Measurements from ENCODE around the gene CEP63. TPM values are rescaled to one million over a fixed set of nuclear protein-coding genes. Genes with fewer than 3 reads are reported as not detected.

Gene CEP63
- total RNA-seq, 3 donors from 2014 or later (not counting 1 experiment from before 2014, with no cell fraction given) = 17.9 to 25.7 (median 19.5) TPM

DNA sequence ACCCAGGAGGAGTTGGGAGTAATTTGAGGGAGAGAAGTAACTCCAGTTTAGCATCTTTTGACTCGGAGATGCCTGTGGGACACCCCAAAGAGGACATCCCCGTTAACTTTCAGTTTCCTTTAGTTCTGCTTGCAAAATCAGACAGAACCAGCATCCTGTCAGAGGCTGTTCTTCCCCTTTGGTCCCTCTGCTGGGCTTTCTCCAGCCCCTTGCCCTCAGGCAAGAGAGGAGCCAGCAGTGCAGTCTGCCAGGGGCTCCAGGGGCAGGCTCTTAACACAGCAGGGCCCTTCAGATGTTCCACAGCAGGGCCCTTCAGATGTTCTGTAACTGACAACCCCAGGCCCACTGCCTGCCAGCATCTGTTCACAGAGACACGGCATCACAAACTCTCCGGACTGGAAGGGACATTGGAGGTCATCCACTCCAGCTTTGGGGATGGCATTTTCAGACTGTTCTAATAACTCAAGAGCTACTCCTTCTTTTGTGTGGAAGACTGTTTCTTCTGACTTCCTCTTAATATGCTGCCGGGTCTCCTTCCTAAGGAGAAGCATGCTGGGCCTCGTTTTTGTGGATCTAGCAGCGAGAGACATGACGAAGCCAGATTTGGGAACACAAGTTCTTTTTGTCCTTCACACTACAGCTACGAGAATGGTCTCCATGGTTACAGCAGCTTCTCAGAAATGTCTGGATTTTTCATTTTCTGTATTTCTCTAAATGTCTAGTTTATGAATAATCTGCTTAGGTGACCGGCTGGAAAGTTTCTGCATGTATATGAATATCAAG lies 113.1 kb downstream of the CEP63 start:
- no peaks in the 10 kb centered on the region for H3K36me3 Mint-ChIP-seq
- no peak overlapping the region for H3K4me3 Mint-ChIP-seq
- 72% methylated on average over 9 of the region's 10 CpGs for WGBS (ENCODE audit: insufficient coverage)
- Histone ChIP-seq H3K4me1 (ENCODE audit: control insufficient read depth, insufficient read depth, low read length) (peaks cover 6% of the 10 kb centered on the region), H3K27ac (ENCODE audit: low read length) (no peak overlapping the region), H3K4me3 (ENCODE audit: low read length) (no peak overlapping the region), H3K36me3 (ENCODE audit: control insufficient read depth, insufficient read depth, low read length) (no peaks in the 10 kb centered on the region), H3K9me3 (ENCODE audit: control insufficient read depth, insufficient read depth, low read length) (no peaks in the 10 kb centered on the region), H3K27me3 (ENCODE audit: control insufficient read depth, insufficient read depth, low read length) (no peaks in the 10 kb centered on the region)
- H3K27ac Mint-ChIP-seq = no peak overlapping the region
- TF ChIP-seq, protein P1, sequence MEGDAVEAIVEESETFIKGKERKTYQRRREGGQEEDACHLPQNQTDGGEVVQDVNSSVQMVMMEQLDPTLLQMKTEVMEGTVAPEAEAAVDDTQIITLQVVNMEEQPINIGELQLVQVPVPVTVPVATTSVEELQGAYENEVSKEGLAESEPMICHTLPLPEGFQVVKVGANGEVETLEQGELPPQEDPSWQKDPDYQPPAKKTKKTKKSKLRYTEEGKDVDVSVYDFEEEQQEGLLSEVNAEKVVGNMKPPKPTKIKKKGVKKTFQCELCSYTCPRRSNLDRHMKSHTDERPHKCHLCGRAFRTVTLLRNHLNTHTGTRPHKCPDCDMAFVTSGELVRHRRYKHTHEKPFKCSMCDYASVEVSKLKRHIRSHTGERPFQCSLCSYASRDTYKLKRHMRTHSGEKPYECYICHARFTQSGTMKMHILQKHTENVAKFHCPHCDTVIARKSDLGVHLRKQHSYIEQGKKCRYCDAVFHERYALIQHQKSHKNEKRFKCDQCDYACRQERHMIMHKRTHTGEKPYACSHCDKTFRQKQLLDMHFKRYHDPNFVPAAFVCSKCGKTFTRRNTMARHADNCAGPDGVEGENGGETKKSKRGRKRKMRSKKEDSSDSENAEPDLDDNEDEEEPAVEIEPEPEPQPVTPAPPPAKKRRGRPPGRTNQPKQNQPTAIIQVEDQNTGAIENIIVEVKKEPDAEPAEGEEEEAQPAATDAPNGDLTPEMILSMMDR (IDR thresholded peaks at IDR 0.05) = no peak
- intact Hi-C loops (cut with micrococcal nuclease) = no loop called here
- peaks cover 0 to 5% of the 10 kb centered on the region in 2 donors for H3K4me1 Mint-ChIP-seq
- DNase-seq (no peak), ATAC-seq (no peak)
- H3K9me3 Mint-ChIP-seq = no peaks in the 10 kb centered on the region
- H3K27me3 Mint-ChIP-seq (ENCODE audit: low read depth in 2 of 2) = peaks cover 0 to 4% of the 10 kb centered on the region in 2 donors

DNA sequence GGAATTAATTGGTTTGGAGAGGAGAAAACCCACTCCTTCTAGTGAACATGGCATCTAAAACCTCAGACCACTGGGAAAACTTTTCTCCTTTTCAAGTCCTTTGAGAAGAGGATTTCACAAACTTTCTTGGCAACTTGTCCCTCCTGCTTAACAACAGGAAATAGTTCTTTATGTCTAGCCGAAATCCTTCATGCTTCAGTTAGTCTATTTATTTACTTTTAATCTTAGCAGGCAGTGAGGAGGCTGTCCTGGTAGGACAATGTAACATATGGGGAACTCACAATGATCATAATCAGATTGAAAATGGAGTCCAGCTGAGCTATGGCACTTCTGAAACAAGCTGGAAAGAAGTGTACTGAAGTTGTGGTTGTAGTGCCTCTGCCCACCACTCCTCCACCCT lies 114.3 kb downstream of the CEP63 start:
- ATAC-seq (peak in 1 of 3 donors; percentile 15), DNase-seq (no peak)
- Histone ChIP-seq H3K27me3 (ENCODE audit: control insufficient read depth, insufficient read depth, low read length) (no peaks in the 10 kb centered on the region), H3K4me1 (ENCODE audit: control insufficient read depth, insufficient read depth, low read length) (peaks cover 6% of the 10 kb centered on the region), H3K27ac (ENCODE audit: low read length) (no peak overlapping the region), H3K4me3 (ENCODE audit: low read length) (no peak overlapping the region), H3K9me3 (ENCODE audit: control insufficient read depth, insufficient read depth, low read length) (no peaks in the 10 kb centered on the region), H3K36me3 (ENCODE audit: control insufficient read depth, insufficient read depth, low read length) (no peaks in the 10 kb centered on the region)
- Mint-ChIP-seq H3K27ac (no peak overlapping the region), H3K9me3 (no peaks in the 10 kb centered on the region), H3K27me3 (ENCODE audit: low read depth in 2 of 2) (no peaks in the 10 kb centered on the region), H3K4me1 (peaks cover 0 to 5% of the 10 kb centered on the region in 2 donors), H3K4me3 (no peak overlapping the region), H3K36me3 (no peaks in the 10 kb centered on the region)
- no CpG with 5 or more reads among the region's 1 CpG for WGBS (ENCODE audit: insufficient coverage)
- TF ChIP-seq, protein P1 (IDR thresholded peaks at IDR 0.05) = no peak
- intact Hi-C loops (cut with micrococcal nuclease) = loop anchor here (5.0 kb wide), 1 partner anchor 1442 kb away; no protein-coding TSS in a partner anchor

DNA sequence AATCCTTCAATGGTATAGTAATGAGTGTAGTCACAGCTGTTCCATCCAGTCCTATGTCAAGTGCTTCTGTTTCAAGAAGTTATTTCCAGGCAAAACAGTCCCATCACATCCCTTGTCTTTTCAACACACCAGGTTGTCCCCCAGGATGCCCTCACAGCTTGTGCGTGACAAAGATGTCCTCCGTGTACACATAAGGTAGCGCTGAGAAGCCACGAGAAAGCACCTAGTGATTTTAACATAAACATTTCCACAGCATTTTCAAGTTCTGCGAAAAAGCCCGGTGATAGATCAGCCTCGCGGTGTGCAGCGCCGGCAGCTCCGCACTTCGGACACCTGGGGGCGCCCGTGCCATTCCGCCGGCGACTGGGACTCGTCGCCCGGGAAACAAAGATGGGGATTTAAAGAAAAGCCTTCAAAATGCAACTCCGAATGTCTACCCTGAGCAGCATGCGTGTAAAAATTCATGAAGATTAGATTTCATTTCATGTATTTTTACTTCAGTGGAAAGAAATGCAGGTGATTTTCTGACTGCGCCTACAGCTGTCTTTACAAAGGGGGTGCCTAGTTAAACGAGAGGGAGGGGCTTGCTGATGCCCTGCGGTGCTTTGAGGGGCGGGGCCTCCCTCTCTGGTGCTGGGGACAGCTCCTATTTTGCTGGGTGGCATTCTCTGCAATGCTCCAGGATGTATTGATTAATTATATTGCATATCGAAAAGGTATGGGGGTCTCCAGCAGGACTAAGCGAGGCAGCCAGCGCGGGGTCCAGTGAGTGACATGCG lies 115.0 kb downstream of the CEP63 start:
- H3K27ac Mint-ChIP-seq = no peak overlapping the region
- H3K27me3 ChIP-seq (ENCODE audit: control insufficient read depth, insufficient read depth, low read length) = no peaks in the 10 kb centered on the region
- H3K4me1 Mint-ChIP-seq = peaks cover 0 to 10% of the 10 kb centered on the region in 2 donors
- TF ChIP-seq, protein P1 (IDR thresholded peaks at IDR 0.05) = peak; percentile 87
- intact Hi-C loops (cut with micrococcal nuclease) = loop anchor here (5.0 kb wide), 1 partner anchor 1441 kb away; no protein-coding TSS in a partner anchor
- DNase-seq = peak; percentile 42 to 59
- no peaks in the 10 kb centered on the region for H3K9me3 Mint-ChIP-seq
- H3K27ac ChIP-seq (ENCODE audit: low read length) = no peak overlapping the region
- 15% methylated on average over 31 of the region's 31 CpGs for WGBS (ENCODE audit: insufficient coverage)
- H3K4me1 ChIP-seq (ENCODE audit: control insufficient read depth, insufficient read depth, low read length) = peaks cover 7% of the 10 kb centered on the region
- H3K4me3 ChIP-seq (ENCODE audit: low read length) = no peak overlapping the region
- H3K36me3 Mint-ChIP-seq = no peaks in the 10 kb centered on the region
- no peaks in the 10 kb centered on the region for H3K9me3 ChIP-seq (ENCODE audit: control insufficient read depth, insufficient read depth, low read length)
- peak; percentile 75 to 90 (median 76) for ATAC-seq
- peaks cover 0 to 3% of the 10 kb centered on the region in 2 donors for H3K27me3 Mint-ChIP-seq (ENCODE audit: low read depth in 2 of 2)
- H3K36me3 ChIP-seq (ENCODE audit: control insufficient read depth, insufficient read depth, low read length) = no peaks in the 10 kb centered on the region
- no peak overlapping the region for H3K4me3 Mint-ChIP-seq

All from natural killer cell (primary cell).